GOT3 (cell line): ENCODE data around the gene SIN3B.
"Not testable (repeated sequence)": the region's sequence is repeated elsewhere in the genome, so short reads cannot be mapped to it uniquely, and the experiment has no call there.

Experiments used
- DNase-seq: peaks from one replicate; lab custom pipeline; 2025; ENCODE audit warnings: mixed read lengths; lab: John Stamatoyannopoulos, UW

Gene SIN3B

DNA sequence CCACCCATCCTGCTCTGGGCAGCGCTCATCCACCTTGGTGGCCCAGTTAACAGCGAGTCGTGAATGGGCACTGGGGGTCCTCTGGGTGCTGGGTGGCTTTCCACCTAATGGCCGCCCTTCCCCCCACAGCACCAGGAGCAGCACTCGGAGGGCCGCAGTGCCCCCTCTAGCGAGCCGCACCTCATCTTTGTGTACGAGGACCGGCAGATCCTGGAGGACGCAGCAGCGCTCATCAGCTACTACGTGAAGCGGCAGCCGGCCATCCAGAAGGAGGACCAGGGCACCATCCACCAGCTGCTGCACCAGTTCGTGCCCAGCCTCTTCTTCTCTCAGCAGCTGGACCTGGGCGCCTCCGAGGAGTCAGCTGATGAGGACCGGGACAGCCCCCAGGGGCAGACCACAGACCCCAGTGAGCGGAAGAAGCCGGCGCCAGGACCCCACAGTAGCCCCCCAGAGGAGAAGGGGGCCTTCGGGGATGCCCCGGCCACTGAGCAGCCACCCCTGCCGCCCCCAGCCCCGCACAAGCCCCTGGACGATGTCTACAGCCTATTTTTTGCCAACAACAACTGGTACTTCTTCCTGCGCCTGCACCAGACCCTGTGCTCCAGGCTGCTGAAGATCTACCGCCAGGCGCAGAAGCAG, 40.3 kb downstream of the SIN3B start:
- DNase-seq: no peak

DNA sequence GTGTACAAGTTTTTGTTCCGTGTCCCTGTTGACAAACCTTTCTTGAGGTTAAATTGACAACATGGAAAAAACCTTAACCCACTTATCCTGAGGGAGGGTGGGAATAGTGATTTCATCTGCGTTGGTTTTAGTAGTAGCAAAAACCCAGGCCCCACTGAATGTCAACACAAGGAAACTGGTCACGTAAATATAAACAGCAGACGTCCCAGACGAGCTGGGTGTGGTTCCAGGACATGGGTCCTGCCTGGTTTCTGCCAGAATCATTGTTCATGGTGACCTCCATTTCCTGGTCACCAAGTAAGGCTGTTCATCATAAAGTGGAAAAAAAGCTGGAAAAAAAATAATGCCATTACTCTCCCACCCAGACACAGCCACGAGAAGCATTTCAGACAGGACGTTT, 42.7 kb downstream of the SIN3B start:
- DNase-seq: no peak

GRCh38 chr19:16872728-16873127, 43.5 kb downstream of the SIN3B start:
- DNase-seq: no peak

DNA sequence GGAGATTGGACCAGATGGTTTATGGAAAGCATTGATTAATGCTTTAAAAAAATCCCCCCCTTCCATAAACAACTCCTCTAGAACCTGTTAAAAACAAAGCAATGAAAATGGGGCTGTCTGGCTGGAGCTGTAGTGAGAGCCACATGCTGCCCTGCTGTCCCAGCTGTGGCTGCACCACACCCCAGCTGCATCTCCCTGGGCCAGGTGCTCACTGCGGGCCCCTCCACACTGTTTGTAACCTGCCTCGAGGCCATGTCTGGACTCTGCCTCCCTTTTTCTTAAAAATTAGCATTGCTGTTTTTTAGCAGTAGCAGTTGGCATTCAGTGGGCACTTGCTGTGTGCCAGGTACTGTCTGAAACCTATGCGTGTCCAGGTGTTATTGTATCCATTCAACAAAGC, 44.4 kb downstream of the SIN3B start:
- DNase-seq: no peak

GRCh38 chr19:16874250-16874977, 45.2 kb downstream of the SIN3B start:
- DNase-seq: no peak

GRCh38 chr19:16874978-16875299, 45.7 kb downstream of the SIN3B start:
- not testable (repeated sequence) for DNase-seq

DNA sequence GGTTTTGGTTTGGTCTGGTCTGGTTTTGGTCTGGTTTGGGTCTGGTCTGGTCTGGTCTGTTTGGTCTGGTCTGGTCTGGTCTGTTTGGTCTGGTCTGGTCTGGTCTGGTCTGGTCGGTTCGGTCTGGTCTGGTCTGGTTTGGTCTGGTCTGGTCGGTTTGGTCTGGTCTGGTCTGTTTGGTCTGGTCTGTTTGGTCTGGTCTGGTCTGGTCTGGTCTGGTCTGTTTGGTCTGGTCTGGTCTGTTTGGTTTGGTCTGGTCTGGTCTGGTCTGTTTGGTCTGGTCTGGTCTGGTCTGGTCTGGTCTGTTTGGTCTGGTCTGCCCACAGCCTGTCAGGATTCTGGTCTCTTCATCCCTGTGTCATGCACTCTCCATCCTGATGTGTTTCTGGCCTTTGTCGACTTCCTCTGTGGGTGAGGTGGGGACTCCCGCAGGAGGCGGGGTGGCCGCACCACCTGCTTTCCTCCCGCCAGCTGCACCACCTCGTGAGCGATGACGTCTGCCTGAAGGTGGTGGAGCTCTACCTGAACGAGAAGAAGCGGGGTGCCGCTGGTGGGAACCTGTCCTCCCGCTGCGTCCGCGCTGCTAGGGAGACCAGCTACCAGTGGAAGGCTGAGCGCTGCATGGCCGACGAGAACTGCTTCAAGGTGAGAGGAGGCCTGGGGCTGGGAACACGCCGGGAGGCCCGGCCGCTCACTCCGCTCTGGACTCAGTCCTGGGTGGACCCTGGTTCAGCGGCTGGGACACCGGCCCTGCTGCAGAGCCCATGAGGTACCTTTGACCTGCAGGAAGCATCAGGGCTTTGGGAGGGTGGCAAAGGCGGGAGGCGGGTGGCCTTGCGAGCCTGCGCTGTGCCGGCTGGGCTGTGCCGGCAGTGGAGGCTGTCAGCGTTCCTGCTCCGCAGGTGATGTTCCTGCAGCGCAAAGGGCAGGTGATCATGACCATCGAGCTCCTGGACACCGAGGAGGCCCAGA, 46.7 kb downstream of the SIN3B start:
- no peak for DNase-seq

DNA sequence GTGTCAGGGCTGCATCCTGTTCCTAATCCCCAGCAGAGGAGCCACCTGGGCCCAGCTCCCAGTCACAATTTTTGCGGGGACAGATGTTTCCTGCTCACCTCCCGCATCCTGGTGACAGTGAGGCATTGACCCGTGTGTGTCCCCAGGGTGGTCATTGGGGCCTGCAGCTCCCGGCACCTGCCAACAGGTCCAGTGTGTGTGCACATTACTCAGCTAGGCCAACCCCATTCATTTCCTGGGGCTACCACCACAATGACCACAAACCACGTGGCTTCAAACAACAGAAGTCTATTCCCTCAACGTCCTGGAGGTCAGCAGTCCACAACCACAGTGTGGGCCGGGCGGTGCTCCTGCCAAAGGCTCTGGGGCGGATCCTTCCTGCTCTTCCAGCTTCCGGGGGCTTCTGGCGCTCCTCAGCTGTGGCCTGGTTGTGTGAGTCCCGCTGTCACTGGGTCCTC, 47.7 kb downstream of the SIN3B start:
- DNase-seq: no peak

GRCh38 chr19:16877581-16877980, 48.4 kb downstream of the SIN3B start:
- DNase-seq: no peak

GRCh38 chr19:16878181-16878965, 49.2 kb downstream of the SIN3B start:
- DNase-seq: no peak

DNA sequence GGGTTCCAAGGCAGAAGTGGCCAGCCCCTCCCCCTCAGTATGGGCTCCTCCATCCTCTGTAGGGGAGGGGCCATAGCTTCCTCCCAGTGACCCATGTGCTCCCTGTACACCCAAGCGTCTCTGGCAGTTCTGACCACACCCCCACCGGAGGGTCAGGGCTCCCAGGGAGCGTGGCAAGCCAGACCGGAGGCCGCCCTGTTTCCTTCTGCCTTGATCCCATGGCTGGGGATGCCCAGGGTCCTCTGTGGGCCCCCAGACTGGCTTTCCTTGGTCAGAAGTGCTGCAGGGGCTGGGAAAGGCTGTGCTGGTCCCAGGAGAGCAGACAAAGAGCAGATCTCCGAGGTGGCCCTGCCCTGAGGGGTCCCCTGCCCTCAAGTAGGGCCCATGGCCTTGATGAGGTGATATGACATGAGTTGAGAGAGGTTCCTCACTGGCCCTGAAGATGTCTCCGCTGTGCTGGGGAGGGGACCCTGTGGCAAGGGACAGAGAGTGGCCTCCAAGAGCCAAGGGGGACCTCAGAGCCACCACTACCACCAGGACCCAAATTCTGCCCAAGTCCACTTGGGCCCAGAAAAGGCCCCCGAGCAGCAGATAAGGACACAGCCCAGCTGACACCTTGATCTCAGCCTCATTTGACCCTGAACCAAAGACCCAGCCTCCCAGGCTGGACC, 51.8 kb downstream of the SIN3B start:
- no peak for DNase-seq

- no peak for DNase-seq
Observed at GRCh38 chr19:16882146-16882545, 52.9 kb downstream of the SIN3B start.

- no peak for DNase-seq
Observed at GRCh38 chr19:16883522-16883921, 54.3 kb downstream of the SIN3B start.

DNA sequence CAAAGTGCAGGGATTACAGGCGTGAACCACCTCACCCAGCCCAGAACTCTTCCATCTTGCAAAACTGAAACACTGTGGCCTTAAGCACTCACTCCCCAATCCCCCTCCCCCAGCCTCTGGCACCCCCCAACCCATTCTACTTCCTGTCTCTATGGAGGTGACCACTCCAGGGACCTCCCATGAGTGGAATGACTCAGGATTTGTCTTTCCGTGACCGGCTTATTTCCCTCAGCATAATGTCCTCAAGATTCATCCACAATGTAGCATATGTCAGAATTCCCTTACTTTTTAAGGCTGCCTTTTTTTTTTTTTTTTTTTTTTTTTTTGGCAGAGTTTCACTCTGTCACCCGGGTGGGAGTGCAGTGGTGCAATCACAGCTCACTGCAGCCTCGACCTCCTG, 56.0 kb downstream of the SIN3B start:
- DNase-seq: no peak

GRCh38 chr19:16886305-16886880, 57.2 kb downstream of the SIN3B start:
- peak; percentile 8 for DNase-seq

- no peak for DNase-seq
Observed at GRCh38 chr19:16887353-16888265, 58.4 kb downstream of the SIN3B start.

GRCh38 chr19:16888629-16889365, 59.6 kb downstream of the SIN3B start, which contains the start of gene F2RL3:
TSS of gene F2RL3 (plus strand) at chr19:16888999. CDS start at chr19:16889190, 191 bp downstream.
- DNase-seq: no peak

DNA sequence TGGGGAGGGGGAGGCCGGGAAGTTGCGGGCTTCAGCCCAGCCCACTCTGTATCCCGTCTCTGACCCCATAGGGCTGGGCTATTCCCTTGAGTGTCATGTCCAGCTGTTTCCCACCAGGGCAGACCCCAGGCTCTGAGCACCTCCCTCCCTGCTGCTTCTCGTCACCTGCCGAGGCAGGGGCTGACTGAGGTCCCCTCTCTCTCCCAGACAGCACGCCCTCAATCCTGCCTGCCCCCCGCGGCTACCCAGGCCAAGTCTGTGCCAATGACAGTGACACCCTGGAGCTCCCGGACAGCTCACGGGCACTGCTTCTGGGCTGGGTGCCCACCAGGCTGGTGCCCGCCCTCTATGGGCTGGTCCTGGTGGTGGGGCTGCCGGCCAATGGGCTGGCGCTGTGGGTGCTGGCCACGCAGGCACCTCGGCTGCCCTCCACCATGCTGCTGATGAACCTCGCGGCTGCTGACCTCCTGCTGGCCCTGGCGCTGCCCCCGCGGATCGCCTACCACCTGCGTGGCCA, 60.2 kb downstream of the SIN3B start:
- DNase-seq: peak; percentile 10
